GM23338 (cell line): ENCODE results near the gene ARHGAP1.

Experiments used
- CREB1 ChIP-seq: fragments of 250-450 bp; sonication (Bioruptor Pico); IDR thresholded peaks from 2 replicates; pipeline ENCODE4 v1.5.0; 2020; ENCODE audit warnings: low read depth, mild to moderate bottlenecking, moderate library complexity
- EZH2 ChIP-seq: fragments of 200-600 bp; sonication (generic); IDR thresholded peaks from one replicate; pipeline ENCODE4 v1.8.0; 2017; ENCODE audit warnings: antibody characterized with exemption, mild to moderate bottlenecking, low read depth; ENCODE audit not compliant: unreplicated experiment
- EZH2phosphoT487 ChIP-seq: fragments of 200-600 bp; sonication (generic); IDR thresholded peaks from one replicate; pipeline ENCODE4 v1.8.1; 2018; ENCODE audit warnings: antibody characterized with exemption; ENCODE audit not compliant: unreplicated experiment
- JUNB ChIP-seq: IDR thresholded peaks from one replicate; pipeline ENCODE4 v1.6.1; 2016; ENCODE audit warnings: antibody characterized with exemption; ENCODE audit not compliant: unreplicated experiment
- NANOG ChIP-seq: IDR thresholded peaks from 2 replicates; pipeline ENCODE4 v1.6.1; 2016; ENCODE audit warnings: antibody characterized with exemption, borderline replicate concordance
- POLR2AphosphoS5 ChIP-seq: IDR thresholded peaks from 2 replicates; pipeline ENCODE4 v1.6.1; 2016; ENCODE audit warnings: antibody characterized with exemption, low read depth
- REST ChIP-seq: IDR thresholded peaks from one replicate; pipeline ENCODE4 v1.6.1; 2018; ENCODE audit warnings: antibody characterized with exemption; ENCODE audit not compliant: unreplicated experiment
- STAT1 ChIP-seq: IDR thresholded peaks from one replicate; pipeline ENCODE4 v1.6.1; 2016; ENCODE audit warnings: antibody characterized with exemption; ENCODE audit not compliant: unreplicated experiment
- ZNF114 ChIP-seq: fragments of 250-450 bp; sonication (Bioruptor Pico); IDR thresholded peaks from 2 replicates; pipeline ENCODE4 v1.5.0; 2020; ENCODE audit warnings: mild to moderate bottlenecking, moderate library complexity
- ZNF331 ChIP-seq: fragments of 250-450 bp; sonication (Bioruptor Pico); IDR thresholded peaks from 2 replicates; pipeline ENCODE4 v1.5.0; 2020; ENCODE audit warnings: low read depth, mild to moderate bottlenecking, moderate library complexity
- TF ChIP-seq, protein P1 (sequence below), 2 experiments: fragments of 200-600 bp in 1 of 2; sonication (generic) in 1 of 2; conservative IDR thresholded peaks; 2 replicates each; pipeline versions ENCODE4 v1.5.1 to v1.6.1; 2016 to 2017; ENCODE audit warnings: antibody characterized with exemption in 2 of 2, low read depth in 2 of 2, mild to moderate bottlenecking in 2 of 2, moderate library complexity in 1 of 2
- TF ChIP-seq, protein P2 (sequence below): fragments of 250-450 bp; sonication (Bioruptor Pico); IDR thresholded peaks from 2 replicates; pipeline ENCODE4 v1.5.0; 2020; ENCODE audit warnings: mild to moderate bottlenecking, moderate library complexity

DNA sequence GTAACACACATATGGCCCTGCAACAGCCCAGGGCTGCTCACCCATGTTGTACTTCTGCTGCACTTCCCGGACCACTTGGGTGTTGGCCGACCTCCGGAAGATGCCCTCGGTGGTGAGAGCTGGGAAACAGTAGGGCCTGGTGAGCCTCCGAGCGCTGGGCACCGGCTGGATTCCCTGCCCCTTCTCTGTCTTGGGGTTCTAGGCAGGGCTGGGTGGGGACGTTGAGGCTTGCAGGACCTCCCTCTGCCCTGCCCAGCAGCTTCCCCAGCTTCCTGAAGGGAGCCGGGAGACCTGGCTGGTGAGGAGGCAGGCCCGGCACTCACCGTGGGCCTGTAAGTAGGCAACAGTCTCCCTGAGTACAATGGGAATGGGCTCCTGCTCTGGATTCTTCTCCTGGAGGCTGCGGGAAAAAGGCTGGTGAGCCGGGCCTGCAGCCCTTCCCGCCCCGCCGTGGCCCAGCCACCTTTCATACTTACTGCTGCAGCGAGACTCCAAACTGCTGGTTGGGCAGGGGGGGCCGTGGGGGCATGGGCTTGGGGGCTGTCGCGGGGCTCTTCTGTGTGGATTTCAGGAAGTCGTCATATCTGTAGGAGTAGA is 20.2 kb downstream of the ARHGAP1 start:
- no peak for TF ChIP-seq EZH2
- TF ChIP-seq POLR2AphosphoS5 = no peak
- TF ChIP-seq, protein P1, sequence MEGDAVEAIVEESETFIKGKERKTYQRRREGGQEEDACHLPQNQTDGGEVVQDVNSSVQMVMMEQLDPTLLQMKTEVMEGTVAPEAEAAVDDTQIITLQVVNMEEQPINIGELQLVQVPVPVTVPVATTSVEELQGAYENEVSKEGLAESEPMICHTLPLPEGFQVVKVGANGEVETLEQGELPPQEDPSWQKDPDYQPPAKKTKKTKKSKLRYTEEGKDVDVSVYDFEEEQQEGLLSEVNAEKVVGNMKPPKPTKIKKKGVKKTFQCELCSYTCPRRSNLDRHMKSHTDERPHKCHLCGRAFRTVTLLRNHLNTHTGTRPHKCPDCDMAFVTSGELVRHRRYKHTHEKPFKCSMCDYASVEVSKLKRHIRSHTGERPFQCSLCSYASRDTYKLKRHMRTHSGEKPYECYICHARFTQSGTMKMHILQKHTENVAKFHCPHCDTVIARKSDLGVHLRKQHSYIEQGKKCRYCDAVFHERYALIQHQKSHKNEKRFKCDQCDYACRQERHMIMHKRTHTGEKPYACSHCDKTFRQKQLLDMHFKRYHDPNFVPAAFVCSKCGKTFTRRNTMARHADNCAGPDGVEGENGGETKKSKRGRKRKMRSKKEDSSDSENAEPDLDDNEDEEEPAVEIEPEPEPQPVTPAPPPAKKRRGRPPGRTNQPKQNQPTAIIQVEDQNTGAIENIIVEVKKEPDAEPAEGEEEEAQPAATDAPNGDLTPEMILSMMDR (conservative IDR thresholded peaks at IDR 0.05; ENCODE audit: low read depth in 2 of 2) = no peak
- no peak for TF ChIP-seq STAT1
- no peak for TF ChIP-seq REST
- no peak for TF ChIP-seq JUNB
- TF ChIP-seq ZNF331 (CRISPR knock-in tag) = no peak
- TF ChIP-seq NANOG = no peak
- TF ChIP-seq EZH2phosphoT487 = no peak
- no peak for TF ChIP-seq ZNF114
- no peak for TF ChIP-seq CREB1 (CRISPR knock-in tag)
- TF ChIP-seq, protein P2, sequence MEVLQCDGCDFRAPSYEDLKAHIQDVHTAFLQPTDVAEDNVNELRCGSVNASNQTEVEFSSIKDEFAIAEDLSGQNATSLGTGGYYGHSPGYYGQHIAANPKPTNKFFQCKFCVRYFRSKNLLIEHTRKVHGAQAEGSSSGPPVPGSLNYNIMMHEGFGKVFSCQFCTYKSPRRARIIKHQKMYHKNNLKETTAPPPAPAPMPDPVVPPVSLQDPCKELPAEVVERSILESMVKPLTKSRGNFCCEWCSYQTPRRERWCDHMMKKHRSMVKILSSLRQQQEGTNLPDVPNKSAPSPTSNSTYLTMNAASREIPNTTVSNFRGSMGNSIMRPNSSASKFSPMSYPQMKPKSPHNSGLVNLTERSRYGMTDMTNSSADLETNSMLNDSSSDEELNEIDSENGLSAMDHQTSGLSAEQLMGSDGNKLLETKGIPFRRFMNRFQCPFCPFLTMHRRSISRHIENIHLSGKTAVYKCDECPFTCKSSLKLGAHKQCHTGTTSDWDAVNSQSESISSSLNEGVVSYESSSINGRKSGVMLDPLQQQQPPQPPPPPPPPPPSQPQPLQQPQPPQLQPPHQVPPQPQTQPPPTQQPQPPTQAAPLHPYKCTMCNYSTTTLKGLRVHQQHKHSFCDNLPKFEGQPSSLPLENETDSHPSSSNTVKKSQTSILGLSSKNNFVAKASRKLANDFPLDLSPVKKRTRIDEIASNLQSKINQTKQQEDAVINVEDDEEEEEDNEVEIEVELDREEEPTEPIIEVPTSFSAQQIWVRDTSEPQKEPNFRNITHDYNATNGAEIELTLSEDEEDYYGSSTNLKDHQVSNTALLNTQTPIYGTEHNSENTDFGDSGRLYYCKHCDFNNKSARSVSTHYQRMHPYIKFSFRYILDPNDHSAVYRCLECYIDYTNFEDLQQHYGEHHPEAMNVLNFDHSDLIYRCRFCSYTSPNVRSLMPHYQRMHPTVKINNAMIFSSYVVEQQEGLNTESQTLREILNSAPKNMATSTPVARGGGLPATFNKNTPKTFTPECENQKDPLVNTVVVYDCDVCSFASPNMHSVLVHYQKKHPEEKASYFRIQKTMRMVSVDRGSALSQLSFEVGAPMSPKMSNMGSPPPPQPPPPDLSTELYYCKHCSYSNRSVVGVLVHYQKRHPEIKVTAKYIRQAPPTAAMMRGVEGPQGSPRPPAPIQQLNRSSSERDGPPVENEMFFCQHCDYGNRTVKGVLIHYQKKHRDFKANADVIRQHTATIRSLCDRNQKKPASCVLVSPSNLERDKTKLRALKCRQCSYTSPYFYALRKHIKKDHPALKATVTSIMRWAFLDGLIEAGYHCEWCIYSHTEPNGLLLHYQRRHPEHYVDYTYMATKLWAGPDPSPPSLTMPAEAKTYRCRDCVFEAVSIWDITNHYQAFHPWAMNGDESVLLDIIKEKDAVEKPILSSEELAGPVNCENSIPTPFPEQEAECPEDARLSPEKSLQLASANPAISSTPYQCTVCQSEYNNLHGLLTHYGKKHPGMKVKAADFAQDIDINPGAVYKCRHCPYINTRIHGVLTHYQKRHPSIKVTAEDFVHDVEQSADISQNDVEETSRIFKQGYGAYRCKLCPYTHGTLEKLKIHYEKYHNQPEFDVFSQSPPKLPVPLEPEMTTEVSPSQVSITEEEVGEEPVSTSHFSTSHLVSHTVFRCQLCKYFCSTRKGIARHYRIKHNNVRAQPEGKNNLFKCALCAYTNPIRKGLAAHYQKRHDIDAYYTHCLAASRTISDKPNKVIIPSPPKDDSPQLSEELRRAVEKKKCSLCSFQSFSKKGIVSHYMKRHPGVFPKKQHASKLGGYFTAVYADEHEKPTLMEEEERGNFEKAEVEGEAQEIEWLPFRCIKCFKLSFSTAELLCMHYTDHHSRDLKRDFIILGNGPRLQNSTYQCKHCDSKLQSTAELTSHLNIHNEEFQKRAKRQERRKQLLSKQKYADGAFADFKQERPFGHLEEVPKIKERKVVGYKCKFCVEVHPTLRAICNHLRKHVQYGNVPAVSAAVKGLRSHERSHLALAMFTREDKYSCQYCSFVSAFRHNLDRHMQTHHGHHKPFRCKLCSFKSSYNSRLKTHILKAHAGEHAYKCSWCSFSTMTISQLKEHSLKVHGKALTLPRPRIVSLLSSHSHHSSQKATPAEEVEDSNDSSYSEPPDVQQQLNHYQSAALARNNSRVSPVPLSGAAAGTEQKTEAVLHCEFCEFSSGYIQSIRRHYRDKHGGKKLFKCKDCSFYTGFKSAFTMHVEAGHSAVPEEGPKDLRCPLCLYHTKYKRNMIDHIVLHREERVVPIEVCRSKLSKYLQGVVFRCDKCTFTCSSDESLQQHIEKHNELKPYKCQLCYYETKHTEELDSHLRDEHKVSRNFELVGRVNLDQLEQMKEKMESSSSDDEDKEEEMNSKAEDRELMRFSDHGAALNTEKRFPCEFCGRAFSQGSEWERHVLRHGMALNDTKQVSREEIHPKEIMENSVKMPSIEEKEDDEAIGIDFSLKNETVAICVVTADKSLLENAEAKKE = no peak
